ENCODE data around the gene RASGRF2.

Gene RASGRF2

DNA sequence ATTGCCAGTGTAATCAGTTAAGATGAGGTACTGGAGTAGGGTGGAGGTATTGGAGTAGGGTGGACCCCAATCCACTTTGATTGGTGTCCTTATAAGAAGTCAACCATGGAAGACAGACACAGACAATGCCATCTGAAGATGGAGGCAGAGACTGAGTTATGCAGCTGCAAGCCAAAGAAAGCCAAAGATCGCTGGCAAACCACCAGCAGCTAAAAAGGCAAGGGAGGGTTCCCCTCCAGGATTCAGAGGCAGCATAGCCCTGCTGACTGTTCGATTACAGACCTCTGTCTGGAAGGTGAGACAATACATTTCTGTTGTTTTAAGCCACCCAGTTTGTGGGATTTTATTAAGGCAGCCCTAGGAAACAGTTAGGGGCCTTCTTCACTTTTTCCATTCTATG lies 242.5 kb downstream of the RASGRF2 start:
- no peak for FAIRE-seq

GRCh38 chr5:81203729-81204128 lies 243.6 kb downstream of the RASGRF2 start:
- FAIRE-seq: no peak
- DNase-seq (ENCODE audit: low spot score): no peak

More for the DNA sequence above, 242.5 kb downstream of the RASGRF2 start:
- DNase-seq (ENCODE audit: low spot score): no peak

DNA sequence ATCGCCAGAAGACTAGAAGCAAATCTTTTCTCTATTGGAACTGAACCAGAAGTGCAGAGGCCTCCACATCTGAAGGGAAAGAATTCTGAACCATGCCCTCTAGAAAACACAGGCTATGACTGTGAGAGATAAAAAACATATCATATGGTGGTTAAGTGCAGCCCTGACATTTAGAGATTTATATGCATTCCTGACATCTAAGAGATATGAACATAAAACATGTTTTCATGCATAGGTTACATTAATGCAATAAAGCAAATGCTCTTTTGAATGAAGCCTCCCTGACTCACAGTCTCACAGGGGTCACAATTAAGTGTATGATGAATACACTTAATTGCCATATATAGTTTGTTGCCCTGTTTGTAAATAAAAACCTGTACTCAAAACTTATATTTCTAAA lies 244.0 kb downstream of the RASGRF2 start:
- DNase-seq (ENCODE audit: low spot score) (no peak), FAIRE-seq (no peak)

GRCh38 chr5:81205058-81205457 lies 244.9 kb downstream of the RASGRF2 start:
- no peak for DNase-seq (ENCODE audit: low spot score)

GRCh38 chr5:81207009-81207408 lies 246.8 kb downstream of the RASGRF2 start:
- FAIRE-seq: no peak
- no peak for DNase-seq (ENCODE audit: low spot score)

More at GRCh38 chr5:81205058-81205457, 244.9 kb downstream of the RASGRF2 start:
- no peak for FAIRE-seq

DNA sequence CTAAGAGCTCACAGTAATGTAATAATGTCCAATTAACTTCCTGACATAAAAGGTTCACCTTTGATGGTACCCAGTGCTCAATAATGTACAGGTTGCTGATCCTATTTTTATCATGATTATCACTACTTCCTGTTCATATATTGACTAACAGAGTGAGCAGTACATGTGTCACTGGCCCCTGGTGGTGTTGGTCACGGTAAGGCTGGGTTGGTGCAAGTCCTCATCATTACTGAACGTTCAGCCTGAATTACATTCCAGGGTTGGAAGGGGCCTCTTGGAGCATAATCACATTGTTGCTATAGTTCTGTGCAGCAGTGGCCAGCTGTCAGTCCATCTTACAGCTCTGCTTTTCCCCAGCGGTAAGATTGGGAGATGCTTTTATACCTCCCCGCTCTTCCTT lies 248.7 kb downstream of the RASGRF2 start:
- DNase-seq (ENCODE audit: low spot score) (no peak), FAIRE-seq (no peak)

GRCh38 chr5:81209386-81209785 lies 249.2 kb downstream of the RASGRF2 start:
- no peak for FAIRE-seq

GRCh38 chr5:81209869-81210493 lies 249.8 kb downstream of the RASGRF2 start:
- DNase-seq (ENCODE audit: low spot score) (no peak), FAIRE-seq (no peak)

More at GRCh38 chr5:81209386-81209785, 249.2 kb downstream of the RASGRF2 start:
- DNase-seq (ENCODE audit: low spot score): no peak

- FAIRE-seq: no peak
- no peak for DNase-seq (ENCODE audit: low spot score)
These were observed 252.1 kb downstream of the RASGRF2 start for GRCh38 chr5:81212211-81212751.

GRCh38 chr5:81213070-81213469 lies 252.9 kb downstream of the RASGRF2 start:
- no peak for FAIRE-seq
- no peak for DNase-seq (ENCODE audit: low spot score)

DNA sequence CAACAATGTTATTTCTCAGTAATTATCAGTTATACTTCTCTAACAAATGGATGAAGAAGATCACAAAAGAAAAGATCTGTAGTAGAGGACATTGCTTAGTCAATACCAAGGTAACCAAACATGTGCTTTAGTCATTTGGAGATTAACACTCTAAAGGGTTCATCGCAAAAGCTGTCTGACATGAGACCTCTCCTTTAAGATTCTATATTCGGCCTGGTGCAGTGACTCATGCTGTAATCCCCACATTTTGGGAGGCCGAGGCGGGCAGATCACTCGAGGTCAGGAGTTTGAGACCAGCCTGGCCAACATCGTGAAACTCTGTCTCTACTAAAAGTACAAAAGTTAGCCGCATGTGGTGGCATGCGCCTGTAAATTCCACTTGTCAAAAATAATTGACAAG lies 254.7 kb downstream of the RASGRF2 start:
- no peak for DNase-seq (ENCODE audit: low spot score)
- FAIRE-seq: no peak

GRCh38 chr5:81216152-81216551 lies 256.0 kb downstream of the RASGRF2 start:
- no peak for DNase-seq (ENCODE audit: low spot score)
- FAIRE-seq: no peak

DNA sequence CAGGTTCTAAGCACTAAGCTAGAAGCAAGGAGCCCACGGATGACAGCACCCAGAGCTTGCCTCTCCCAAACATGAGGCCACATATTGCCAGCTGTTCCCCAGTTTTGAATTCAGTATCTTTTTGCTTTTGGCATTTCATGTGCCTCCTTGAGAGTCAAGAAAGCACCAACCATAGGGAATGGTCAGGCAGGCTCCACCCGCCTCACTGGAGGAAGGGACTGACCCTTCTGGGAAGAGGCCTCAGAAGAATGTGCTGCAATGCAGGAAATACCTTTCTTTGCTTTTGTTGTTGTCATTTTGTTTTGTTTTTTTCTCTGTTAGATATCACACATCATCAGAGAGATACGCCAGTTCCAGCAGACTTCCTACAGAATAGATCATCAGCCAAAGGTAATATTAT lies 259.2 kb downstream of the RASGRF2 start:
- FAIRE-seq (no peak), DNase-seq (ENCODE audit: low spot score) (no peak)

DNA sequence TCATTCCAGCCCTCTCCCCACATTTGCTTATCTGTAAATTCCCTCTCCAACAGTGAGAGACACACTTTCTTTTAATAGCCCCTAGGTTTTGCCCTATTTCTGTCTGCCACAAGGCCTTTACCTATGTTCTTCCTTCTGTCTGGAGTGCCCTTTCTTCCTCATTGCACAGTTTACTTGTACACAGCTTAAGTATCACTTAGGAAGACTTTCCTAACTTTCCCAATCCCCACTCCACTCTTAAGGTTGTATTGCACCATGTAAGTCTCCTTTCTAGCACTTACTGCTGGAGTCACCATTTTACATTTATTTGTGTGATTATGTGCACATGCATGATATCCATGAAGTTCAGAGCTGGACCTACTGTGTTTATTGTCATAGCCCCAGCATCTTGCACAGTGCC lies 262.1 kb downstream of the RASGRF2 start:
- DNase-seq (ENCODE audit: low spot score) (no peak), FAIRE-seq (no peak)

DNA sequence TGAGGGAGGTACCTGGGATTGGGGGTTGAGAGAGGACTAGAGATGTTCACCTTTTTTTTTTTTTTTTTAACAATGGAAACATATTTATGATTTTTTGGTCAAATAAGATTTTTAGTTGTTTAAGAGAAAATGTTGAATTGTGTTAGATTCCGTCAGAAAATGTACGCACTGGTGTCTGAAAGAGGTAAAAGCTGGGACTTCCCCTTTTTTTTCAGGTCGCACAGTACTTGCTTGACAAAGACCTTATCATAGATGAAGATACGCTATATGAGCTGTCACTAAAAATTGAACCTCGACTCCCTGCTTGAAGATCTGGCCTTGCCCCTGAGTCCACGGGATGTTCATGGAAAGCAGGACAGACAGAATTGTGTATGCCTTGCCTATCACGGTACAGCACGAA lies 265.3 kb downstream of the RASGRF2 start:
- DNase-seq (ENCODE audit: low spot score) (no peak), FAIRE-seq (no peak)

GRCh38 chr5:81226286-81226685 lies 266.1 kb downstream of the RASGRF2 start:
- no peak for FAIRE-seq
- no peak for DNase-seq (ENCODE audit: low spot score)

DNA sequence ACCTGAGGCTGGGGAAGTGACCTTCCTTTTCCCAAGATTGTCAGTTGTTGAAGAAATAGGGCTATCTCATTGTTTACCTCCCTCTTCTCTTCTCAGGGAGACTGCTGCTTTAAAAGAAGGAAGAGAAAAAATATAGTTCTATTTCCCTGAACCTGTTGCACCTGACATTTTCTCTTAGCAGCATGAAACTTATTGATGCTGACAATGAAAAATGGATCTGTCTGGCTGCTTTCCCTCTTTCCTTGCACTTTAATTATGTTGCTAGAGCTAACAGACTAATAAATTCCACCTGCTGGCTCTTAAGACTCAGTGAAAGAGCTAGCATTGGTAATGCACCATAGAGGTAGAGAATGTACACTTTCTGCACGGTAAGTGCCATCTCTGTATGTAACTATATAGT lies 266.8 kb downstream of the RASGRF2 start:
- no peak for FAIRE-seq

GRCh38 chr5:81228084-81228483 lies 267.9 kb downstream of the RASGRF2 start:
- no peak for FAIRE-seq
- DNase-seq (ENCODE audit: low spot score): no peak

More for the DNA sequence above, 266.8 kb downstream of the RASGRF2 start:
- DNase-seq (ENCODE audit: low spot score): no peak

DNA sequence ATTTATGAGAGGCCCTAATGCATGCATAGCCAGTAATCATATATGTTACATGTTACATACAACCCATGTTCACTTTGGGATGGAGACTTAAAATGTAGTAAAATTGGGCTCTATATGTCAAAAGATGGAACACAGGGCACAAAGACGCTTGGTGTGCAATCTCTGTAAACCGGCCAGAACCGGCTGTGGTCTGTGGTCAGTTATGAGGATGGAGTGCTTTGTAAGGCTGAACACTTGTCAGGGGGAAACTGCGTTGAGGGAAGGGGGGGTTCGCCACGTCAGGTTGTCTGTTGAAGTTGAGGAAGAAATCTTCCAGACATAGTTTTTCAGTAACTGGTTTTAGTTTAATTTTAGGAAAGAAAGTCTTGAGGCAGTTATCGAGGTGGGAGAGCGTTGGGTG lies 270.3 kb downstream of the RASGRF2 start:
- DNase-seq (ENCODE audit: low spot score): no peak
- FAIRE-seq: no peak

DNA sequence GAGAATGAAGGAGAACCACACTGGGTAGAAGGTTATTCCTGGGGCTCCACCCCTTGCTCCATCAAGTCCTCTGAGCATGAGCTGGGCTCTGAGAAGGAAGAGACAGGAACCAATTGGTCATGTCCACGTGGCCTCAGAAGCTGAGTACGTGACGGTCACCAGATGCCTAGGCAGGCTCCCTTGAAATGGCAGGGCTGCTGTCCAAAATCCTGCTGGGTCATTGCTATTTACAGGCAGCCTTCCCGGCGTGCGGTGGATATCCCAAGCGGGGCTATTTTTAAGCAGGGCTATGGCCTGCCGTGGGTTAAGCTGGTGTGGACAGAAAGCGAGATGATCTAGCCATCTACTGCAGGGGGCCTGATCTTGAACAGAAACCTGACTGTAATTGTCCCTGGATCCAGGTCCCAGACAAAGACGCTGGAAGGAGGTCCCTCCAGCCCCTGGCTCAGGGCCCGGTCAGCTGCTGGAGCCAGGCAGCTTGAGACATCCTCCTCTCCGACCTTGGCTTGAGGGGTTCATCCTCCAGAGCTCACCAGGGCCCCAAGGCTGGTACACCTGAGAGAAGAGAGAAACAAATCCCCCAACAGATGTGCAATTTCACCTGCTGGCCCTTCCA lies 272.4 kb downstream of the RASGRF2 start:
- DNase-seq (ENCODE audit: low spot score) (no peak), FAIRE-seq (no peak)

DNA sequence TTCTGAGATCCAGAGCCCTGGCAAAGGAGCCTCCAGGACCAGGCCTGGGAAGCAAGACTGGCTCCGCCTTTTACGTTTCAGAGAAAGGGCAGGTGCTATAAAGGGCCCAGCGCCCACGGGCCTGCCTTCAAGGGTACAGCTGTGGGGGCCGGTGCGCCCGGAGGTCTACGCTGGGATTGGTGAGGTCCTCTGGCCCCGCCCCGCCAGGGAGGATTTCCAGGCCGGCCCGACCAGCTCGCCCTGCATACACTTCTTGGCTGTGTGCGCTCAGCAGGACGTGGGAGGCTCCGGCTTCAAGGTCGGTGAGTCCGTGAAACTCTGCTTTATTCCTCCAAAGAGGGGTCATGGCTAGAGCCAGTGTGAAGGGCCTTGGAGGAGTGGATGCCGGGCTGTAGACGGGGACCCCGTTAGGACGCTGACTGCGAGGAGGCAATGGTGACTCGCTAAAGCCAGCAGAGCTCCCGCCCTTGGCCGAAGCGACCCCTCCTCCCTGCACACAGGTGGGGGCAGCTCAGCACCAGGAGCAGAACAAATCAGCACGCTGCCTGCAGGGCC lies 273.0 kb downstream of the RASGRF2 start, which contains the start of gene CKMT2:
Gene CKMT2, plus strand, starts transcription at position 243 of the 555 bp plus-strand sequence. CDS start 17,811 bp downstream, outside the sequence.
- DNase-seq (ENCODE audit: low spot score): no peak
- no peak for FAIRE-seq

DNA sequence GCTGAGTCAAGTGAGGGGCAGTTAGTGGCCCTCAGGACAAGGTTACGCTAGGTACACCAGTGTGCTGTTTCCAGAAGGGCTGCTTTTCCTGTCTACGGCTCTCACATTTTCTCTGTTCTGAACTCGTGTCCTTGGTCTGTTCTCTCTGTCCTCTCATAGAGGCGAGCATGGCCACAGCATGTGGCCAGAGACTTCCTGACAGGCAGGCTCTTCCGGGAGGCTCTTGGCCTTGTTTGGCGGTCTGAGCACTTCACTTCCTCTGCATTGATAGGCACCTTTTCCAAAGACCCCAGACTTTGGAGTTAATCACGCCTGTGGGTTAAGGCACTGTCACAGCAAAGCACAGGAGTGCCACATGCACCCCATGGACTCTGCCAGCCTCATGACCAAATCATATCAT lies 274.1 kb downstream of the RASGRF2 start:
- DNase-seq (ENCODE audit: low spot score): no peak
- no peak for FAIRE-seq

GRCh38 chr5:81234801-81235200 lies 274.6 kb downstream of the RASGRF2 start:
- no peak for DNase-seq (ENCODE audit: low spot score)

More at GRCh38 chr5:81234801-81235200, 274.6 kb downstream of the RASGRF2 start:
- FAIRE-seq: no peak

All from RCC 7860 (cell line).